Thymus (tissue), 11 donors: ENCODE data around the gene SRP72. TPM values are rescaled to one million over a fixed set of nuclear protein-coding genes. Genes with fewer than 3 reads are reported as not detected.
"Not testable (repeated sequence)": the region's sequence is repeated elsewhere in the genome, so short reads cannot be mapped to it uniquely, and the experiment has no call there.

Source experiments
- DNase-seq, 9 donors: peaks; one replicate each; pipeline ENCODE4 v3.0.0-alpha.2; 2013; ENCODE audit warnings: low spot score in 9 of 9, low read depth in 6 of 9, missing footprints in 1 of 9
- H3K27ac ChIP-seq, 2 donors: one replicate each; pipeline ENCODE4 v1.5.1; 2013; ENCODE audit warnings: control low read depth in 1 of 2, low read depth in 1 of 2, low read length in 1 of 2, mild to moderate bottlenecking in 1 of 2, moderate library complexity in 1 of 2
- H3K27me3 ChIP-seq, 2 donors: one replicate each; pipeline ENCODE4 v1.5.1; 2013; ENCODE audit warnings: low read length in 1 of 2; ENCODE audit not compliant: control insufficient read depth in 2 of 2, insufficient read depth in 1 of 2
- H3K36me3 ChIP-seq, 2 donors: one replicate each; pipeline ENCODE4 v1.5.1; 2013; ENCODE audit warnings: low read length in 1 of 2, mild to moderate bottlenecking in 1 of 2, moderate library complexity in 1 of 2; ENCODE audit not compliant: control insufficient read depth in 2 of 2, insufficient read depth in 2 of 2
- H3K4me1 ChIP-seq, 2 donors: one replicate each; pipeline ENCODE4 v1.5.1; 2013; ENCODE audit warnings: low read length in 2 of 2; ENCODE audit not compliant: control insufficient read depth in 2 of 2, insufficient read depth in 2 of 2
- H3K4me3 ChIP-seq, 2 donors: one replicate each; pipeline ENCODE4 v1.5.1; 2013; ENCODE audit warnings: low read length in 2 of 2, control low read depth in 1 of 2, mild to moderate bottlenecking in 1 of 2
- H3K9me3 ChIP-seq, 2 donors: one replicate each; pipeline ENCODE4 v1.5.1; 2013; ENCODE audit warnings: low read length in 1 of 2, mild to moderate bottlenecking in 1 of 2; ENCODE audit not compliant: control insufficient read depth in 2 of 2, insufficient read depth in 1 of 2
- whole genome bisulfite sequencing: extraction: QIAGEN DNeasy Blood & Tissue Kit; methylation state at CpG from one replicate; pipeline ENCODE4 v1.1.7; 2013; 5-methylcytosine and 5-hydroxymethylcytosine counted together
- polyA plus RNA-seq: library from polyadenylated mRNA; stranded (reverse); fragments of 200-250 nt; gene quantifications from one replicate; pipeline ENCODE4 v1.2.3, GENCODE V29; 2013
- total RNA-seq: library from RNA; stranded (reverse); fragments of 120-200 nt; gene quantifications from one replicate; pipeline ENCODE4 v1.2.4, GENCODE V29; 2013
- donor health status: healthy.

Gene SRP72
- total and polyA plus RNA-seq, 2 donors: 47.8 to 73.2 TPM

- peaks cover 23 to 58% of the 10 kb centered on the region in 2 donors for H3K36me3 ChIP-seq
- WGBS: 95% methylated on average over 3 of the region's 3 CpGs
Measured at GRCh38 chr4:56460085-56460484, 7.3 kb upstream of the SRP72 start.

GRCh38 chr4:56462157-56462556, 5.3 kb upstream of the SRP72 start:
- peaks cover 10 to 18% of the 10 kb centered on the region in 2 donors for H3K4me1 ChIP-seq
- no peaks in the 10 kb centered on the region for H3K9me3 ChIP-seq
- no peak overlapping the region for H3K4me3 ChIP-seq
- no peak overlapping the region for H3K27ac ChIP-seq
- no peaks in the 10 kb centered on the region for H3K27me3 ChIP-seq
- peaks cover 19 to 47% of the 10 kb centered on the region in 2 donors for H3K36me3 ChIP-seq
- no peak for DNase-seq

More at GRCh38 chr4:56460085-56460484, 7.3 kb upstream of the SRP72 start:
- no peak for DNase-seq
- no peaks in the 10 kb centered on the region for H3K27me3 ChIP-seq
- H3K4me1 ChIP-seq: peaks cover 0 to 3% of the 10 kb centered on the region in 2 donors
- no peak overlapping the region for H3K27ac ChIP-seq
- no peak overlapping the region for H3K4me3 ChIP-seq
- no peaks in the 10 kb centered on the region for H3K9me3 ChIP-seq

GRCh38 chr4:56463711-56464110, 3.7 kb upstream of the SRP72 start:
- 96% methylated on average over 5 of the region's 5 CpGs for WGBS

GRCh38 chr4:56464581-56464980, 2.8 kb upstream of the SRP72 start:
- Histone ChIP-seq H3K4me1 (peaks cover 15 to 18% of the 10 kb centered on the region in 2 donors), H3K27me3 (no peaks in the 10 kb centered on the region), H3K36me3 (peaks cover 18 to 29% of the 10 kb centered on the region in 2 donors), H3K4me3 (no peak overlapping the region), H3K9me3 (no peaks in the 10 kb centered on the region), H3K27ac (no peak overlapping the region)
- DNase-seq: no peak
- 97% methylated on average over 3 of the region's 3 CpGs for WGBS

More at GRCh38 chr4:56463711-56464110, 3.7 kb upstream of the SRP72 start:
- DNase-seq: no peak
- peaks cover 15 to 18% of the 10 kb centered on the region in 2 donors for H3K4me1 ChIP-seq
- no peak overlapping the region for H3K27ac ChIP-seq
- no peaks in the 10 kb centered on the region for H3K27me3 ChIP-seq
- no peaks in the 10 kb centered on the region for H3K9me3 ChIP-seq
- peaks cover 18 to 37% of the 10 kb centered on the region in 2 donors for H3K36me3 ChIP-seq
- no peak overlapping the region for H3K4me3 ChIP-seq

- H3K4me1 ChIP-seq: peaks cover 15 to 18% of the 10 kb centered on the region in 2 donors
- peaks cover 13 to 26% of the 10 kb centered on the region in 2 donors for H3K36me3 ChIP-seq
- H3K27ac ChIP-seq: no peak overlapping the region
- H3K9me3 ChIP-seq: no peaks in the 10 kb centered on the region
- peak overlapping the region in 1 of 2 donors; percentile 80 for H3K4me3 ChIP-seq
- no peaks in the 10 kb centered on the region for H3K27me3 ChIP-seq
- no peak for DNase-seq
- WGBS: 80% methylated on average over 10 of the region's 10 CpGs
Measured at GRCh38 chr4:56465599-56466295, 1.7 kb upstream of the SRP72 start.

- not testable (repeated sequence) for H3K27ac ChIP-seq, H3K9me3 ChIP-seq, H3K27me3 ChIP-seq
- H3K4me3 ChIP-seq: peak overlapping the region; percentile 80 to 95
- H3K4me1 ChIP-seq: peaks cover 15 to 18% of the 10 kb centered on the region in 2 donors
- H3K36me3 ChIP-seq: peaks cover 13 to 22% of the 10 kb centered on the region in 2 donors
- DNase-seq: peak in 1 of 9 donors; percentile 27
- WGBS: 24% methylated on average over 8 of the region's 8 CpGs
Measured at GRCh38 chr4:56466296-56466761, 1.1 kb upstream of the SRP72 start.

GRCh38 chr4:56466910-56467283, 520 bp upstream of the SRP72 start:
- peak in 3 of 9 donors; percentile 4 to 7 (median 4) for DNase-seq
- Histone ChIP-seq H3K9me3 (no peaks in the 10 kb centered on the region), H3K27ac (peak overlapping the region; percentile 85 to 93), H3K4me1 (peaks cover 15 to 18% of the 10 kb centered on the region in 2 donors), H3K36me3 (peaks cover 13 to 21% of the 10 kb centered on the region in 2 donors), H3K27me3 (no peaks in the 10 kb centered on the region), H3K4me3 (peak overlapping the region; percentile 80 to 95)
- WGBS: under 1% methylated on average over 8 of the region's 8 CpGs

- H3K36me3 ChIP-seq: peaks cover 12 to 25% of the 10 kb centered on the region in 2 donors
- DNase-seq: peak in 3 of 9 donors; percentile 15 to 45 (median 32)
- no peaks in the 10 kb centered on the region for H3K27me3 ChIP-seq
- WGBS: 1% methylated on average over 10 of the region's 10 CpGs
- H3K4me1 ChIP-seq: peaks cover 15 to 18% of the 10 kb centered on the region in 2 donors
- H3K27ac ChIP-seq: peak overlapping the region; percentile 85 to 95
- H3K9me3 ChIP-seq: no peaks in the 10 kb centered on the region
- H3K4me3 ChIP-seq: peak overlapping the region; percentile 80 to 95
Measured at GRCh38 chr4:56468097-56468422, 643 bp downstream of the SRP72 start.

GRCh38 chr4:56469489-56470210, 2.2 kb downstream of the SRP72 start:
- no peaks in the 10 kb centered on the region for H3K27me3 ChIP-seq
- no peak overlapping the region for H3K4me3 ChIP-seq
- WGBS: 37% methylated on average over 6 of the region's 6 CpGs
- H3K36me3 ChIP-seq: peaks cover 16 to 36% of the 10 kb centered on the region in 2 donors
- no peaks in the 10 kb centered on the region for H3K9me3 ChIP-seq
- peaks cover 15% of the 10 kb centered on the region in 2 donors for H3K4me1 ChIP-seq
- no peak overlapping the region for H3K27ac ChIP-seq
- peak in 3 of 9 donors; percentile 9 to 55 (median 18) for DNase-seq
